Suprapubic skin (tissue), 3 donors: ENCODE measurements around the gene ANO2.

Experiments used
- CTCF ChIP-seq, 2 donors: fragments of 200-600 bp in 1 of 2; fragments of 450-650 bp in 1 of 2; sonication (generic) in 1 of 2; IDR thresholded peaks; one replicate each; pipeline ENCODE4 v1.5.1; 2016 to 2019; ENCODE audit warnings: antibody characterized with exemption in 2 of 2, mild to moderate bottlenecking in 1 of 2, moderate library complexity in 1 of 2
- POLR2A ChIP-seq, 2 donors: fragments of 450-650 bp; IDR thresholded peaks; one replicate each; pipeline ENCODE4 v1.6.1; 2017; ENCODE audit warnings: antibody characterized with exemption in 2 of 2, mild to moderate bottlenecking in 2 of 2, moderate library complexity in 2 of 2

DNA sequence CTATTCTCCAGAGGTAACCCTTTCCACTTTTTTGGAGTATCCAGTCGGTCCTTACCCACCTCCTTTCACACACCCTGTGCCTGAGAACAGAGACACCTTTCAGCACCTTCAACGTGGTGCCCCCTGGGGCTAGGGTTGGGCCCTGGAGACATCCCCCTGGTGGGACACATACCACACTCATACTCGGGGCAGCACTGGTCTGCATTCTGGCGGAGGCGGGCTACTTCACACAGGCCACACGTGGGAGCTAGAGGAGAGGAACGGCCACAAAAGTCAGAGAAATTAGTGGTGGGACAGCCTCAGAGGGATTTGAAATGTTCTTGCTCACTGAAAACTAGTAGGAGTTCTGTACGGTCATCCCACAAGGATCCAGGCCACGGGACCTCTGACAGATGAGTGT lies 39.8 kb upstream of the ANO2 start:
- TF ChIP-seq CTCF (IDR thresholded peaks at IDR 0.05) (no peak), POLR2A (IDR thresholded peaks at IDR 0.05) (no peak)
